K562 (cell line): ENCODE measurements around the gene BFSP2.

Experiments
- ARID1B ChIP-seq: fragments of 450-650 bp; IDR thresholded peaks from 2 replicates; pipeline ENCODE4 v1.6.1; 2016; ENCODE audit warnings: antibody characterized with exemption, mild to moderate bottlenecking, inconsistent platforms
- EZH2 ChIP-seq: IDR thresholded peaks from 2 replicates; pipeline ENCODE4 v1.6.1; 2012; ENCODE audit warnings: low read depth, mild to moderate bottlenecking, inconsistent platforms, low read length, borderline replicate concordance
- GABPA ChIP-seq: fragments of 200-800 bp; sonication (Bioruptor generic); conservative IDR thresholded peaks from 2 replicates; pipeline ENCODE4 v1.6.1; 2016; ENCODE audit warnings: low read depth, missing genetic modification characterization, missing compliant biosample characterization
- IRF2 ChIP-seq: sonication (generic); formaldehyde crosslinking; IDR thresholded peaks from 2 replicates; pipeline ENCODE4 v1.8.1; 2022; ENCODE audit warnings: mild to moderate bottlenecking, missing genetic modification reagents
- KHSRP ChIP-seq: fragments of 450-650 bp; IDR thresholded peaks from 2 replicates; pipeline ENCODE4 v1.6.1; 2017
- ZBTB33 ChIP-seq: sonication (generic); formaldehyde crosslinking; IDR thresholded peaks from 2 replicates; pipeline ENCODE4 v1.8.1; 2023; ENCODE audit warnings: mild to moderate bottlenecking, missing genetic modification reagents
- ZKSCAN1 ChIP-seq: fragments of 150-350 bp; IDR thresholded peaks from 2 replicates; pipeline ENCODE4 v1.6.1; 2016; ENCODE audit warnings: low read depth, low read length
- ZNF146 ChIP-seq: IDR thresholded peaks from one replicate; pipeline ENCODE4 v1.6.1; 2018; ENCODE audit warnings: missing compliant biosample characterization; ENCODE audit not compliant: unreplicated experiment

- TF ChIP-seq GABPA (tag): no peak
- no peak for TF ChIP-seq ZBTB33 (CRISPR knock-in tag)
- TF ChIP-seq ARID1B: no peak
- TF ChIP-seq ZKSCAN1: no peak
- TF ChIP-seq KHSRP: no peak
- no peak for TF ChIP-seq EZH2
- no peak for TF ChIP-seq IRF2 (CRISPR knock-in tag)
- no peak for TF ChIP-seq ZNF146 (CRISPR knock-in tag)
Measured at GRCh38 chr3:133376810-133377209, 23.0 kb upstream of the BFSP2 start.
